A673 (cell line): ENCODE measurements around the gene GRK6. TPM values are rescaled to one million over a fixed set of nuclear protein-coding genes. Genes with fewer than 3 reads are reported as not detected.

Experiments used
- BruUV-seq: library from RNA; stranded (reverse); fragments of 400-500 nt; replicated peaks from 2 replicates; lab custom pipeline; 2021; lab: Mats Ljungman, UMichigan
- CTCF ChIA-PET: fragments of 300-600 bp; sonication (Branson Sonifier 250); formaldehyde crosslinking; loops from one replicate; lab custom pipeline; 2022; ENCODE audit warnings: antibody characterized with exemption; lab: Charles Lee
- POLR2A ChIA-PET: fragments of 300-600 bp; sonication (Branson Sonifier 250); formaldehyde crosslinking; loops from one replicate; lab custom pipeline; 2022; ENCODE audit warnings: antibody characterized with exemption; ENCODE audit not compliant: low non-redundant PET; lab: Charles Lee
- DNase-seq: peaks from one replicate; pipeline ENCODE4 v3.0.0-alpha.2; 2015; ENCODE audit warnings: low spot score
- H3K27ac ChIP-seq: fragments of 200-600 bp; sonication (generic); 2 replicates; pipeline ENCODE4 v1.5.1; 2016; ENCODE audit warnings: mixed run types, low read depth, mild to moderate bottlenecking, mixed read lengths, antibody characterized with exemption, low read length; ENCODE audit not compliant: poor library complexity, severe bottlenecking
- H3K27me3 ChIP-seq: fragments of 200-600 bp; sonication (generic); replicated peaks from 2 replicates; pipeline ENCODE4 v1.6.1; 2017; ENCODE audit warnings: mixed run types, low read depth, mild to moderate bottlenecking, mixed read lengths, antibody characterized with exemption, low read length; ENCODE audit not compliant: insufficient read depth, poor library complexity
- H3K36me3 ChIP-seq: fragments of 200-600 bp; sonication (generic); 2 replicates; pipeline ENCODE4 v1.6.1; 2016; ENCODE audit warnings: mixed run types, mild to moderate bottlenecking, mixed read lengths, antibody characterized with exemption, low read length; ENCODE audit not compliant: insufficient read depth, poor library complexity, severe bottlenecking
- H3K4me1 ChIP-seq: fragments of 200-600 bp; sonication (generic); 2 replicates; pipeline ENCODE4 v1.6.1; 2017; ENCODE audit warnings: mixed run types, mild to moderate bottlenecking, mixed read lengths, antibody characterized with exemption, low read length; ENCODE audit not compliant: insufficient read depth, poor library complexity, severe bottlenecking
- H3K4me3 ChIP-seq: fragments of 200-600 bp; sonication (generic); 2 replicates; pipeline ENCODE4 v1.5.1; 2016; ENCODE audit warnings: low read depth, mixed run types, mild to moderate bottlenecking, mixed read lengths, low read length; ENCODE audit not compliant: poor library complexity, severe bottlenecking
- H3K9me3 ChIP-seq: fragments of 200-600 bp; sonication (generic); 2 replicates; pipeline ENCODE4 v1.6.1; 2016; ENCODE audit warnings: mixed run types, low read depth, mild to moderate bottlenecking, mixed read lengths, antibody characterized with exemption, low read length; ENCODE audit not compliant: poor library complexity, severe bottlenecking
- EZH2 ChIP-seq: fragments of 200-600 bp; sonication (generic); IDR thresholded peaks from 2 replicates; pipeline ENCODE4 v1.6.1; 2017; ENCODE audit warnings: borderline replicate concordance, low read depth, mild to moderate bottlenecking, mixed read lengths, antibody characterized with exemption, low read length; ENCODE audit not compliant: poor library complexity, severe bottlenecking
- intact Hi-C: fragments of 100-400 bp; cut with micrococcal nuclease; formaldehyde crosslinking; loops from one replicate; pipeline ENCODE4 v1.10.0; 2022; ENCODE audit not compliant: unreplicated experiment
- total RNA-seq: library from RNA; stranded (reverse); gene quantifications from 2 replicates; pipeline ENCODE4 v1.2.3, GENCODE V29; 2021
- TF ChIP-seq, protein P1 (sequence below): fragments of 300-800, 200-600 bp; sonication (generic); conservative IDR thresholded peaks from 2 replicates; pipeline ENCODE4 v1.5.1; 2017; ENCODE audit warnings: low read depth, mild to moderate bottlenecking, antibody characterized with exemption, low read length, moderate library complexity, mixed read lengths

The GRK6 gene
- total RNA-seq, 1 experiment from 2014 or later = 32.1 TPM

DNA sequence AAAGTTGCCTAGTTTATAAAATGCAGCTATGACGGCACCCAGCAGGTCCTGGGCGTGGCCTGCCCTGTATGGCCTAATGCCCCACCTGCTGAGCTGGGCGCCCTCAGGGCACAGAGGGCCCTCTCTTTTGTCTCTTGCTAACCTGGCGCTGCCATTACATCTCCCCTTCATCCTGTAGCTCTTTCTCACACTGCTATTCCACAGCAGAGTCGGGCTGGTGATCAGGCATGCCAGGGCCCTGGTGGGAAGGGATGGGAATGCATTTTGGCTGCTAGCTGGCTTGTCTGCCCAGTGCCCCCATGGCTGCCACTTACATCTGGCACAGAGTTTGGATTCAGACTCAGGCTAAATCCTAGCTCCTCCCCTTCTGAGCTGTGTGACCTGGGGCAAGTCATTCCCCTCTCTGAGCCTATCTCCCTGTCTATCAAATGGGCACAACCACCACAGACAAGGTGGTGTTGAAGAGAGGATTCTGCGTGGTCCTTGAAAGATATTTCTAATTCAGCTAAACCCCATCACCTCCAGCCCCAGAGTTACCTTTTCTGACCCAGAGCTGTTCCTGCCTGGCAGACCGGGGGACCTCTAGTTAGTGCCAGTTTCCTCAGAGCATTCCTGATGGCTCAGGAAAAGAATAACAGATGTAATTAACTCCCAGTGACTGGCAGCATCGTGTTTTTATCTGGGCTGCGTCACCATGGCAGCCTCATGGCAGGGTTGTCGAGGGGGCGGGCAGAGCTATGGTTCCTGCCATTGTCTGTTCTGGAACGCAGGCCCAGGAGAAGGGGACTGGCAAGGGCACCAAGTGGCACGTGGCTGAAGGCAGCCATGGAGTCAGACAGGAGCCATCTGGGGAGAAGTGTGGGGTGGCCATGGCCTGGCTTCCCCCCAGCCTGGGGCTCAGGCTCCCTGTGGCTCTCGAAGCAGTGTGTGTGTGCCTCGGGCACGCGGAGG, 26.5 kb downstream of the GRK6 start:
- Histone ChIP-seq H3K9me3 (no peaks in the 10 kb centered on the region), H3K4me3 (no peak overlapping the region), H3K4me1 (peaks cover 13% of the 10 kb centered on the region), H3K27me3 (no peaks in the 10 kb centered on the region), H3K27ac (no peak overlapping the region), H3K36me3 (peaks cover 13% of the 10 kb centered on the region)
- ChIA-PET POLR2A (no interaction called here), CTCF (interaction anchor here (1.1 kb wide), 1 partner anchor 49 kb away, joined by 4 read pairs; no protein-coding TSS in a partner anchor)
- TF ChIP-seq, protein P1, sequence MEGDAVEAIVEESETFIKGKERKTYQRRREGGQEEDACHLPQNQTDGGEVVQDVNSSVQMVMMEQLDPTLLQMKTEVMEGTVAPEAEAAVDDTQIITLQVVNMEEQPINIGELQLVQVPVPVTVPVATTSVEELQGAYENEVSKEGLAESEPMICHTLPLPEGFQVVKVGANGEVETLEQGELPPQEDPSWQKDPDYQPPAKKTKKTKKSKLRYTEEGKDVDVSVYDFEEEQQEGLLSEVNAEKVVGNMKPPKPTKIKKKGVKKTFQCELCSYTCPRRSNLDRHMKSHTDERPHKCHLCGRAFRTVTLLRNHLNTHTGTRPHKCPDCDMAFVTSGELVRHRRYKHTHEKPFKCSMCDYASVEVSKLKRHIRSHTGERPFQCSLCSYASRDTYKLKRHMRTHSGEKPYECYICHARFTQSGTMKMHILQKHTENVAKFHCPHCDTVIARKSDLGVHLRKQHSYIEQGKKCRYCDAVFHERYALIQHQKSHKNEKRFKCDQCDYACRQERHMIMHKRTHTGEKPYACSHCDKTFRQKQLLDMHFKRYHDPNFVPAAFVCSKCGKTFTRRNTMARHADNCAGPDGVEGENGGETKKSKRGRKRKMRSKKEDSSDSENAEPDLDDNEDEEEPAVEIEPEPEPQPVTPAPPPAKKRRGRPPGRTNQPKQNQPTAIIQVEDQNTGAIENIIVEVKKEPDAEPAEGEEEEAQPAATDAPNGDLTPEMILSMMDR = no peak
- no peak for TF ChIP-seq EZH2
- no peak for DNase-seq
- intact Hi-C loops = no loop called here
- no TSS peak for BruUV-seq

DNA sequence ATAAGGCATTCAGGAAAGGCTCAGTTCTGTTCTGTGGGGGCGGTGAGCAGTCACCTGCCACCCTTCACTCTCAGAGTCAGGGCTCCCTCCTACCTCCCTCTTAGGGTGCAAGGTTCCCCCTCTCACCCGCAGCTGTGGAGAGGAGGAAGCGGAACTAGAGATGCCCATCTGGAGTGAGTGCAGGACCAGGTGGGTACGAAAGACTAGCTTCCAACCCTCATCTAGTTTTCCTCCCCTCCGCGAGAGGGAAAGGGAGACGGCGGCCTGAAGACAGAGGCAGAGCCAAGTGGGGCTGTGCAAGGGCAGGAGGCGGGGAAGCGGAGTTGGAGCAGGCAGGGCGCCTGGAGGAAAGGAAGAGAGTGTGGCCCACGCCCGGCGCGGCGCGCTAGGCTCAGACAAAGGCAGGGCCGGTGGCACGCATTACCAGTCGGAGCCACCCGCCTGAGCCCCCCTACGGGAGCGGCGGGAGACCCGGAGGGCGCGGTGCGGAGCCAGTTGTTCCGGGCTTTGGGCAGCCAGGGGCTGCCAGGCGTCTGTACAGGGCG, 27.4 kb downstream of the GRK6 start:
- Histone ChIP-seq H3K9me3 (no peaks in the 10 kb centered on the region), H3K27ac (no peak overlapping the region), H3K4me3 (peak overlapping the region; percentile 62), H3K4me1 (peaks cover 13% of the 10 kb centered on the region), H3K36me3 (peaks cover 22% of the 10 kb centered on the region), H3K27me3 (no peaks in the 10 kb centered on the region)
- no peak for TF ChIP-seq EZH2
- TF ChIP-seq, protein P1 = no peak
- intact Hi-C loops = loop anchor here (1.0 to 2.0 kb wide), 2 partner anchors 64 to 149 kb away; no protein-coding TSS in a partner anchor
- BruUV-seq = no TSS peak
- CTCF ChIA-PET = interaction anchor here (2.5 kb wide), 1 partner anchor 64 kb away, joined by 33 read pairs; no protein-coding TSS in a partner anchor
- POLR2A ChIA-PET = no interaction called here
- no peak for DNase-seq

- peaks cover 28% of the 10 kb centered on the region for H3K36me3 ChIP-seq
- peaks cover 13% of the 10 kb centered on the region for H3K4me1 ChIP-seq
- H3K9me3 ChIP-seq = no peaks in the 10 kb centered on the region
- DNase-seq = peak; percentile 88
- TF ChIP-seq EZH2 = no peak
- TF ChIP-seq, protein P1 = peak; percentile 60
- H3K4me3 ChIP-seq = peak overlapping the region; percentile 62
- H3K27ac ChIP-seq = peak overlapping the region; percentile 81
- POLR2A ChIA-PET = interaction anchor here (0.6 kb wide), 1 partner anchor 26 kb away, joined by 4 read pairs; no protein-coding TSS in a partner anchor
- intact Hi-C loops = loop anchor here (1.0 to 2.0 kb wide), 2 partner anchors 64 to 150 kb away; no protein-coding TSS in a partner anchor
- BruUV-seq = no TSS peak
- CTCF ChIA-PET = interaction anchor here (0.5 to 2.5 kb wide), 5 partner anchors 18 to 64 kb away, joined by 3 to 33 read pairs (median 3); partner anchors contain the start of gene GRK6
- H3K27me3 ChIP-seq = no peaks in the 10 kb centered on the region
These were observed 28.0 kb downstream of the GRK6 start for GRCh38 chr5:177454397-177455035.
